HG03039 (cell line): ENCODE data around the gene KIAA0825.
"Not testable (repeated sequence)": the region's sequence is repeated elsewhere in the genome, so short reads cannot be mapped to it uniquely, and the experiment has no call there.

ENCODE experiments used
- ATAC-seq: cut with Tn5 transposase; IDR thresholded peaks from one replicate; pipeline ENCODE4 v1.9.1; 2021; ENCODE audit warnings: mild to moderate bottlenecking, moderate library complexity; ENCODE audit not compliant: unreplicated experiment

The KIAA0825 gene

DNA sequence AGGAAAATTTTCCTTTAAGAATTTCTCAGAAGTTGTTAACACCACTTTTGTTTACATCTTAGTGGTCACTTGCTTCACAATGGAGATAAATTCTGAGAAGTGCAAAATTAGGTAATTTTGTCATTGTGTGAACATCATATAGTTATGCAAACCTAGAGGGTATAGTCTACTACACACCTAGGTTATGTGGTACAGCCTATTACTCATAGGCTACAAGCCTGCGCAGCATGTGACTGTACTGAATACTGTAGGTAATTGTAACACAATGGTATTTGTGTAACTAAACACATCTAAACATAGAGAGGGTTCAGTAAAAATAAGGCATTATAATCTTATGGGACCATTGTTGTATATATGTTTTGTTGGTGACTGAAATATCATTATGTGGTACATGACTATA lies 488.3 kb downstream of the KIAA0825 start:
- no peak for ATAC-seq

DNA sequence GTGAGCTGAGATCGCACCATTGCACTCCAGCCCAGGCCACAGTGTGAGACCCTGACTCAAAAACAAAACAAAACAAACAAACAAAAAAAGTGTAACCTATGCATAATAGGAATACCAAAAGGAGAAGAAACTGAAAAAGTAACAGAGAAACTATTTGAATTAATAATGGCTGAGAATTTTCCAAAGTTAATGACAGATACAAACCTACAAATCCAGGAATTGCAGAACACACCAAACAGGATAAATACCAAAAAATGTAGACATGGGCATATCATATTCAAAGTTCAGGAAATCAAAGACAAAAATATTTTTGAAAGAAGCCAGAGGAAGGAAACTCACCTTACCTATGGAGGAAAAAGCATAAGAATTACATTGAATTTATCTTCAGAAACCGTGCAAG lies 493.3 kb downstream of the KIAA0825 start:
- ATAC-seq, result no peak

DNA sequence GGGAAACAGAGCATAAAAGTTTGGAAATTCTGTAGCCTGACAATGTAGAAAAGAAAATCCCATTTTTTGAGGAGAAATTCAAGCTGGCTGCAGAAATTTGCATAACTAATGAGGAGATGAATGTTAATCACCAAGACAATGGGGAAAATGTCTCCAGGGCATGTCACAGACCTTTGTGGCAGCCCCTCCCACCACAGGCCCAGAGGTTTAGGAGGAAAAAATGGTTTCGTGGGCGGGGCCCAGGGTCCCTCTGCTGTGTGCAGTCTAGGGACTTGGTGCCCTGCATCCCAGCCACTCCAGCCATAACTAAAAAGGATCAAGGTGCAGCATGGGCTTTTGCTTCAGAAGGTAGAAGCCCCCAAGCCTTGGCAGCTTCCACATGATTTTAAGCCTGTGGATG lies 502.1 kb downstream of the KIAA0825 start:
- not testable (repeated sequence) for ATAC-seq

DNA sequence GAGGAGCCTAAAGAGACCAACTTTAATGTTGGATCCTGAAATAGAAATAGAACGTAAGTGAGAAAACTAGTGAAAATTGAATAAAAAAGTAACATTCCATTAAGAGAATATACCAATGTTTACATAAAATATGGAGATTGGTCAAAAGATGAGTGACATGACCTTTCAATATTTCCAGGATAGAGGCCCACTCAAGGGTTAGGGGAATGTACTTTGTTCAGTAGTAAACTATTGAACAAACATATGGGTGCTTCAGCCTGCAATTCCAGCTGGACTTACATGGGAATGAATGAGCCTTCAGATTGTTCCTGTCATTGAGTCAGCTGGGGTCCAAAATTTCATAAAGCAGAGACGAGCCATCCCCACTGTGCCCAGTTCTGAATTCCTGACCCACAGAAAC lies 505.3 kb downstream of the KIAA0825 start:
- no peak for ATAC-seq

DNA sequence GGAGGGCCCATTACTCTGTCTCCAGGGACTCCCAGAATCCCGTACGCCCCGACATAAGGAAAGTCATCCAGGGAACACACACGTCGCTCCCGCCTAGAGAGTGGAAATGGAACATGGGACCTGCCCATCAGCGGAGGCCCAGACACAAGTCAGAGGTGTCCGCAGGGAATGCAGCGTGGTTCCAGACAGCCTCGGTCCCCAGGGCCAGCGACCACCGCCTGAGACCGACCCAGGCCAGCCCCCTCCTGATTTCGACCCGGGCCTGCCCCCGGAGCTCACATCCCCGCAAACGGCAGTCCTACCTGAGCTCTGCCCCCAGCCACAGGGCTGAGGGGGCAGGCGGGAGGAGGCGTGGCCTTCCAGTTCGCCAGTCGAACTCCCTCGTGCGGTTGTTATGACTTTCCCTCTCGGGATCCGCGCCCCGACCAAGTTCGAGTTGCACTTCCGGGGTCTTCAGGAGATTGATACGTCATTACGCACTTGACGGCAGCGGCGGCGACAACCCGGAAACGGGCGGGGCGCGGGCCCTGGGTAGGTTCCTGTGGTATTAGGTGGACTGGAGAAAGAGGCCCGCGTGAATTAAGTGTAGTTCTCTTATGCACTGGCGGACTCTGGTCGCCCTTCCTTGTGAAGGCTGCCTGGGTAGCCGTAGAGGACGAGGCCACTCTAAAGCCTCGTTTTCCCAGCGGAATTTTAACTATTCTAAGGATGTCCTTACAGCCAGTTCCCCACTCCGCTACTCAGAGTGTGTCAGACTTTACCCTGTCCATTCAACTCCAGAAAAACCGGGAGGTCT lies 507.0 kb downstream of the KIAA0825 start:
- ATAC-seq, result peak; percentile 100

DNA sequence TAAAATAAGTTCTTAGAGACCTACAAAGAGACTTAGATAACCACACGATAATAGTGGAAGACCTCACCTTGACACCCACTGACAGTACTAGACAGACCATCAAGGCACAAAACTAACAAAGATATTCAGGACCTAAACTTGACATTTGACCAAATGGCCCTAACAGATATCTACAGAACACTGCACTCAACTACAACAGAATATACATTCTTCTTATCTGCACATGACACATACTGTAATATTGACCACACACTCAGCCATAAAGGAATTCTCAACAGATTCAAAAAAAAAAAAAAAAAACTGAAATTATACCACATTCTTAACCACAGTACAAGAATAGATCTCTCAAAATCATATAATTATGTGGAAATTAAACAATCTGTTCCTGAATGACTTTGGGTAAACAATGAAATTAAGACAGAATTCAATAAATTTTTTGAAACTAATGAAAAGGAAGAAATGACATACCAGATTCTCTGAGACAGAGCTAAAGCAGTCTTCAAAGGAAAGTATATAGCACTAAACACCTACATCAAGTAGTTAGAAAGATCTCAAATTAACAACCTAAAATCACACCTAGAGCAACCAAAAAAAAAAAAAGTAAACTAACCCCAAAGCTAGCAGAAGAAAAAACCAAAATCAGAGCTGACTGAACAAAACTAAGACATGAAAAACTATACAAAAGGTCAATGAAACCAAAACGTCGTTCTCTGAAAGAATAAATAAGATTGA lies 514.7 kb downstream of the KIAA0825 start:
- no peak for ATAC-seq
